SK-N-SH (cell line): ENCODE results near the gene FALEC.
A peak's percentile ranks its signal among the peaks of the same experiment; 100 is the strongest.

Source experiments
- EZH2phosphoT487 ChIP-seq: fragments of 200-600 bp; sonication (generic); IDR thresholded peaks from 2 replicates; pipeline ENCODE4 v1.6.1; 2017; ENCODE audit warnings: low read depth, mixed run types, mild to moderate bottlenecking, antibody characterized with exemption, moderate library complexity, borderline replicate concordance
- POLR2AphosphoS5 ChIP-seq: IDR thresholded peaks from 2 replicates; pipeline ENCODE4 v1.6.1; 2012; ENCODE audit warnings: low read depth, low read length
- TAF1 ChIP-seq: IDR thresholded peaks from 2 replicates; pipeline ENCODE4 v1.6.1; 2012; ENCODE audit warnings: low read depth, mild to moderate bottlenecking, low read length, moderate library complexity, borderline replicate concordance
- YY1 ChIP-seq: IDR thresholded peaks from 2 replicates; pipeline ENCODE4 v1.4.0; 2012; ENCODE audit warnings: low read depth, mild to moderate bottlenecking
- ZBTB33 ChIP-seq: IDR thresholded peaks from 2 replicates; pipeline ENCODE4 v1.4.0; 2012; ENCODE audit warnings: low read depth, borderline replicate concordance
- TF ChIP-seq, protein P1 (sequence below): fragments of 150-350 bp; IDR thresholded peaks from 2 replicates; pipeline ENCODE4 v1.6.1; 2017; ENCODE audit warnings: antibody characterized with exemption, low read length, low read depth, borderline replicate concordance
- TF ChIP-seq, protein P2 (sequence below): IDR thresholded peaks from 2 replicates; pipeline ENCODE4 v1.4.0; 2012; ENCODE audit warnings: low read depth, borderline replicate concordance
- TF ChIP-seq, protein P3 (sequence below): fragments of 200-600 bp; sonication (generic); IDR thresholded peaks from 2 replicates; pipeline ENCODE4 v1.6.1; 2017; ENCODE audit warnings: antibody characterized with exemption, mild to moderate bottlenecking, moderate library complexity

DNA sequence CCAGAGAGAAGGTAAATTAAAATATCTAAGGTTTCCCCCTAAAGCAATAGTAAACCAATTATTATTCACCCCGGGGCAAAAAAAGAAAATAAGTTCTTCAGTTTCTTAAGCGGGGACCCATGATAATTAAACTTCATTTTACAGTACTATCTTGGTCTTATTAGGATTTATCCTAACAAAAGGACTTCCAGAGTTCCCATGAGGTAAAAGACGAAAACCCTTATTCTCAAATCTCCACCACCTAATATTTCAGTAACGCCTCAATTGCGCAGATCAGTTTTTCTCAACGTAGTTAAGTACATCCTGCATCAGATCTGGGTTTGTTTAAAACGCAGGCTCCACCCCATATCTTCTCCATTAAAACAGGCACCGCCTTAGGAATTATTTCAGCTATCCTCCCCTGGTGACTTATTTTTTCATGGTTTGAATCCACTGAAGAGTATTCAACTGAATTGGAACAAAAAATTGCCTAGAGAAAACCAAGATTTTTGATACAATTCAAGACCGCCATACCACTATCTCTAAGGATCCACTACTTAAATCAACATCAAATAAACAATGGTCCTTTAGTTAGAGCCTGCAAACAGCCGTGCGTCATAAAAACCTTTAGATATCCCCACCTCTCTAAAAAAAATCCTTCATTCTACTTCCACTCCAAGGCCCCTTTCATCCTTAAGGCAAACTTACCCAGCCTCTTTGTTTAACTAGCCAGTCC is 62.2 kb downstream of the FALEC start:
- TF ChIP-seq, protein P1, sequence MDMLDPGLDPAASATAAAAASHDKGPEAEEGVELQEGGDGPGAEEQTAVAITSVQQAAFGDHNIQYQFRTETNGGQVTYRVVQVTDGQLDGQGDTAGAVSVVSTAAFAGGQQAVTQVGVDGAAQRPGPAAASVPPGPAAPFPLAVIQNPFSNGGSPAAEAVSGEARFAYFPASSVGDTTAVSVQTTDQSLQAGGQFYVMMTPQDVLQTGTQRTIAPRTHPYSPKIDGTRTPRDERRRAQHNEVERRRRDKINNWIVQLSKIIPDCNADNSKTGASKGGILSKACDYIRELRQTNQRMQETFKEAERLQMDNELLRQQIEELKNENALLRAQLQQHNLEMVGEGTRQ, result no peak
- TF ChIP-seq TAF1 (no peak; the same call in 1 of the 2 replicates), YY1 (no peak), ZBTB33 (no peak), EZH2phosphoT487 (no peak), POLR2AphosphoS5 (peak; percentile 24; the same call in 1 of the 2 replicates)
- TF ChIP-seq, protein P2, sequence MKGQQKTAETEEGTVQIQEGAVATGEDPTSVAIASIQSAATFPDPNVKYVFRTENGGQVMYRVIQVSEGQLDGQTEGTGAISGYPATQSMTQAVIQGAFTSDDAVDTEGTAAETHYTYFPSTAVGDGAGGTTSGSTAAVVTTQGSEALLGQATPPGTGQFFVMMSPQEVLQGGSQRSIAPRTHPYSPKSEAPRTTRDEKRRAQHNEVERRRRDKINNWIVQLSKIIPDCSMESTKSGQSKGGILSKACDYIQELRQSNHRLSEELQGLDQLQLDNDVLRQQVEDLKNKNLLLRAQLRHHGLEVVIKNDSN, result no peak
- TF ChIP-seq, protein P3, sequence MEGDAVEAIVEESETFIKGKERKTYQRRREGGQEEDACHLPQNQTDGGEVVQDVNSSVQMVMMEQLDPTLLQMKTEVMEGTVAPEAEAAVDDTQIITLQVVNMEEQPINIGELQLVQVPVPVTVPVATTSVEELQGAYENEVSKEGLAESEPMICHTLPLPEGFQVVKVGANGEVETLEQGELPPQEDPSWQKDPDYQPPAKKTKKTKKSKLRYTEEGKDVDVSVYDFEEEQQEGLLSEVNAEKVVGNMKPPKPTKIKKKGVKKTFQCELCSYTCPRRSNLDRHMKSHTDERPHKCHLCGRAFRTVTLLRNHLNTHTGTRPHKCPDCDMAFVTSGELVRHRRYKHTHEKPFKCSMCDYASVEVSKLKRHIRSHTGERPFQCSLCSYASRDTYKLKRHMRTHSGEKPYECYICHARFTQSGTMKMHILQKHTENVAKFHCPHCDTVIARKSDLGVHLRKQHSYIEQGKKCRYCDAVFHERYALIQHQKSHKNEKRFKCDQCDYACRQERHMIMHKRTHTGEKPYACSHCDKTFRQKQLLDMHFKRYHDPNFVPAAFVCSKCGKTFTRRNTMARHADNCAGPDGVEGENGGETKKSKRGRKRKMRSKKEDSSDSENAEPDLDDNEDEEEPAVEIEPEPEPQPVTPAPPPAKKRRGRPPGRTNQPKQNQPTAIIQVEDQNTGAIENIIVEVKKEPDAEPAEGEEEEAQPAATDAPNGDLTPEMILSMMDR, result no peak
